Memory B cell (primary cell): ENCODE measurements around the gene ANKS1A.

Source experiments
- ATAC-seq: fragments of 150-1000 bp; cut with Tn5 transposase; 2 replicates; pipeline ENCODE4 v1.10.0; 2021; ENCODE audit warnings: low read depth, mild to moderate bottlenecking, moderate library complexity
- DNase-seq, 2 donors: peaks; one replicate each; pipeline ENCODE4 v3.0.0; 2022; ENCODE audit warnings: low spot score in 2 of 2
- H3K27ac Mint-ChIP-seq: one replicate; pipeline ENCODE4 v1.8.0; 2022; ENCODE audit warnings: mild to moderate bottlenecking, moderate library complexity, mixed read lengths
- H3K27me3 Mint-ChIP-seq: one replicate; pipeline ENCODE4 v1.8.0; 2022; ENCODE audit warnings: mixed read lengths
- H3K36me3 Mint-ChIP-seq: one replicate; pipeline ENCODE4 v1.8.0; 2022; ENCODE audit warnings: mild to moderate bottlenecking, mixed read lengths
- H3K4me1 Mint-ChIP-seq: one replicate; pipeline ENCODE4 v1.8.0; 2022; ENCODE audit warnings: mixed read lengths
- H3K4me3 Mint-ChIP-seq: one replicate; pipeline ENCODE4 v1.8.0; 2022; ENCODE audit warnings: mild to moderate bottlenecking, moderate library complexity, mixed read lengths
- H3K9me3 Mint-ChIP-seq: one replicate; pipeline ENCODE4 v1.8.0; 2022; ENCODE audit warnings: mixed read lengths

ANKS1A gene

DNA sequence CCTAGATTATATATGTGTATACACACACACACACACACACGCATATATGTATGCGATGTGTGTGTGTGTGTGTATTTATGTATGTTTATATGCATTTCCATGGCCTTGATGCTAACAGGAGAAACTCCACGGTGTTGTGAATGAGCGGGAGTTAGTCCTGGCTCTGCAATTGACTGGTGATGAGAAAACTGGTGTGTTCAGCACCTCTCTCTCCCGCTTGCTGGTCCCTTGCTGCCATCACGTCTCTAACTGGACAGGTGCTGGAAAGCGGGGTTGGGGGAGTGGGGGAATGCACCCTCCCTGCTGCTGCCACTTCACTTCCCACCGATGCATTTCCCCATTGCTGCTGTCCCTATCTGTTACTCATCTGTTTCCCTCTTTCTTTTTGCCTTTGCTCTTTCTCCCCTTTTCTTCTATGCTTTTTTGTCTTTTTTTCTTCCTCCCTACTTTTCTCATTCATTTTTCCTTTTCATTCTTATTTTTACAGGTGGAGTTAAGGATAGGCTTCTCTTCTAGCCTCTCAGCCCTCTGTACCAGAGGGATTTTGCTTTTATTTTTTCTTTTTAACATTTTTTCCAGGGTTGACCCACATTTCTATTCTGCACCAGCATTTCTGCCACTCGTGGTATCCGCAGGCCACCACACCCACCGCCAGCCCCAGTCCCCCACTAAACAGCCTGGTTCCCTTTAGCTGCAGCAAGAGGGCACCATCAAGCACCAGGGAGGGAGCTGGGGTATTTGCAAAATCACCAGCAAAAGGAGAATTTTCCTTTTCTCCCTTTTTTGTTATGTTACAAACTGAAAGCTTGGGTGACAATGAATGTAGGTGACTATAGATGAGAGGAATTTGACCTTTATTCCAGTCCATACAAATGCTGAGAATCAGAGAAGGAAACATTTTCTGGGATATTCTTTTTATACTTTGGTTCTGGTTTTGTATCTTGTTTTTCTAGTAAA, 136.5 kb downstream of the ANKS1A start:
- H3K4me3 Mint-ChIP-seq, result no peak overlapping the region
- peaks cover 10% of the 10 kb centered on the region for H3K36me3 Mint-ChIP-seq
- no peak overlapping the region for H3K27ac Mint-ChIP-seq
- no peak for ATAC-seq
- H3K27me3 Mint-ChIP-seq, result no peaks in the 10 kb centered on the region
- peaks cover 2% of the 10 kb centered on the region for H3K4me1 Mint-ChIP-seq
- no peaks in the 10 kb centered on the region for H3K9me3 Mint-ChIP-seq
- no peak for DNase-seq

DNA sequence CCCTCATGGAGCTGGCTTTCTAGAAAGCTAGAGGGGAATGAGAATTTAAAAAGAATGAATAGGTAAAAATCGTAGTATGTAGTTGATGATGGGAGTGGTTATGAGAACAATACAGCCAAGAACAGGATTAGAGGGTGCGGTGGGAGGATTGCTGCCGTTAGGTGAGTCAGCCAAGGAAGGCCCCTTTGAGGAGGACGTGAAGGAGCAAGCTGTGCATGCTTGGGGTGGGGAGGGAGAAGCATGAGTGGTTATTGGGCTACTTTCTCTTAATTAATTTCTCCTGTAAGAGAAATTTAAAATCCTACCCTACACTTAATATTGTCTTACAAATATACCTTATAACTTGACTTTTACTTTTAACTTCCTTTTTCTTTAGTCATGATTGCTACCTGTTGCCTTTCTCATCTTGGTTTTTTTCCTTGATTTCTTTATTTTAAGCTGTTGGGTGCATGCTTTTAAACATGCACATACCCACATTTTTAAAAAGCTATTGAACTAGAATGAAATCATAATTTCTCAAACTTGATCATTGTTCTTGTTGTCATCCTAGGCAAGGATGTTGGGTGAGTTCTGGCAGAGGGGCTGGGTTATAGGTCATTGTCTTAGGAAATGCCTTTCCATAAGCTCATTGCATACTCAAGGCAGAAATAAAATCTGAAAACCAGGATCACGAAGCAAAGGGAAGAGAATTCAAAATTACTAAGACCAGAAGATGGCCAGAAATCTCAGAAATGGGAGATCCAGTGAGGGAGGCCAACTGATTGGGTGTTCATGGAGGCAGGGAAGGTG, 137.6 kb downstream of the ANKS1A start:
- no peak for DNase-seq
- Mint-ChIP-seq H3K4me1 (peaks cover 4% of the 10 kb centered on the region), H3K9me3 (no peaks in the 10 kb centered on the region), H3K4me3 (no peak overlapping the region), H3K27ac (no peak overlapping the region), H3K36me3 (peaks cover 18% of the 10 kb centered on the region), H3K27me3 (no peaks in the 10 kb centered on the region)
- no peak for ATAC-seq

DNA sequence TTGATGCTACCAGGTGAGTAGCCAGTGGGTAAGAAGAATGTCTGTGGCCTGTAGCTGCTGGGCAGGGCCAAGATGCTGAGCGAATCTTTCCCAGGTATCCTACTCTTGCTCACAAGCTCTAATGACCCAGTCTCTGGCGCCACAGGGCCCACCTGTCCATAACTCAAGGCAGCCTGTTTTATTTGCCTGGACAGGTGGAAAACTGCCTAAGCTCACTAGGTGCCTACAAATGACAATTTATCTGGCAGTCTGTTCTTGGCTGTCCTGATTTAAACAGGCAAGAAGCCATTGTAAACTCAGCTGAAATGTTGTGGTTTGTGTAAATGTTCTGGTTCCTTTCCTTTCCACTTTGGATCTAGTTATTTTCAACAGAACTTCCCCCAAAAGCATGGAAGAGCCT, 138.8 kb downstream of the ANKS1A start:
- Mint-ChIP-seq H3K36me3 (peaks cover 20% of the 10 kb centered on the region), H3K4me3 (no peak overlapping the region), H3K9me3 (no peaks in the 10 kb centered on the region), H3K27me3 (no peaks in the 10 kb centered on the region), H3K4me1 (peaks cover 4% of the 10 kb centered on the region), H3K27ac (no peak overlapping the region)
- no peak for DNase-seq
- ATAC-seq, result no peak

DNA sequence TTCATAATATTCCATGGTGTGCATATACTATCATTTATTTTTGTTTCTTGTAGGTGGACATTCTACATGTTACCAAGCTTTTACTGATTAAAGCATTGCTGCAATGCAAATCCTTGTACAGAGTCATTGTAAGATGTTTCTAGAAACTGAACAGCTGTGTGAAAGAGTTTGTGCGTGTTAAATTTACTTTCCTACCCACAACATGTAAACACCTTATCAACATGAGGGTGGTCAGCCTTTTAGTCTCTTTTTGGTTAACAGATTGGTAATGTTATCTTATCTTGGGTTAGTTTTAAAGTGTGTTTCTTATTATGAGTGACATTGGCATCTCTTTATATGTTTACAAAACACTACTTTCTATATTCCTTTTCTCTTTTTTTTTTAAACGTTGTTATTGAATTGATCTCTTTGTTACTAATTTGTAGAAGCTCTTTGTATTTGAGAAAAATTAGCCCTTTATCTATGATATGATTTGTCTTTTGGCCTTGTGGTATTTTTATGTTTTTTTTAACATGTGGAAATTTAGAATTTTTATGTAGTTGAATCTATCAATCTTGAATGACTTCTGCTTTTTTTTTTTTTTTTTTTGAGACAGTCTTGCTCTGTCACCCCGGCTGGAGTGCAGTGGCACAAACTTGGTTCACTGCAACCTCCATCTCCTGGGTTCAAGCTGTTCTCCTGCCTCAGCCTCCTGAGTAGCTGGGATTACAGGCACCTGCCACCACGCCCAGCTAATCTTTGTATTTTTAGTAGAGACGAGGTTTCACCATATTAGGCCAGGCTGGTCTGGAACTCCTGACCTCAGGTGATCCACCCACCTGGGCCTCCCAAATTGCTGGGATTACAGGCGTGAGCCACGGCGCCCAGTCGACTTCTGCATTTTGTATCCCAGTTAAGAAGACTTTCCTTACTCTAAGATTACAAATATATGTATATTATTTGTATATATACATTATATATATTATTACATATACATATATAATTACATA, 140.0 kb downstream of the ANKS1A start:
- DNase-seq, result no peak
- Mint-ChIP-seq H3K4me1 (peaks cover 4% of the 10 kb centered on the region), H3K9me3 (no peaks in the 10 kb centered on the region), H3K4me3 (no peak overlapping the region), H3K27ac (no peak overlapping the region), H3K27me3 (no peaks in the 10 kb centered on the region), H3K36me3 (peaks cover 20% of the 10 kb centered on the region)
- no peak for ATAC-seq

DNA sequence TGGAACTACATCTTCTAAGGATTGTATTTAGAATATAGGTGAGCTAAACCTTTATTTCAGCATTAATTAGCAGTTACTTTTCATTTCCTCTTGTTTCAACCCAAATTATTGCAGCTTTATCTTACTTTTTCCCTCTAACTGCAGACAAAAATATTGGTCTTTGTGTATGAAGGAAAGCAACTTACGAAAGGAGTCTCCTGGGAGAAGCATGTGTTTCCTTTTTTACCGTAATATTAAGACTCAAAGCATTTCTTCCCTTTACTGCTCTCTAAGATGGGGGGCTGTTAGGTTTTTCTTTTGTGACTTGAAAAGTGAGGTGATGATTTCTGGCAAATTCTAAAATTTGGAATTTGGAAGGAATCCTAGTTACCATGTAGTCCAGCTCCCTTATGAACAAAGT, 141.0 kb downstream of the ANKS1A start:
- H3K27ac Mint-ChIP-seq, result no peak overlapping the region
- no peak for ATAC-seq
- H3K9me3 Mint-ChIP-seq, result no peaks in the 10 kb centered on the region
- H3K4me1 Mint-ChIP-seq, result peaks cover 2% of the 10 kb centered on the region
- H3K27me3 Mint-ChIP-seq, result no peaks in the 10 kb centered on the region
- DNase-seq, result no peak
- H3K4me3 Mint-ChIP-seq, result no peak overlapping the region
- H3K36me3 Mint-ChIP-seq, result peaks cover 23% of the 10 kb centered on the region

DNA sequence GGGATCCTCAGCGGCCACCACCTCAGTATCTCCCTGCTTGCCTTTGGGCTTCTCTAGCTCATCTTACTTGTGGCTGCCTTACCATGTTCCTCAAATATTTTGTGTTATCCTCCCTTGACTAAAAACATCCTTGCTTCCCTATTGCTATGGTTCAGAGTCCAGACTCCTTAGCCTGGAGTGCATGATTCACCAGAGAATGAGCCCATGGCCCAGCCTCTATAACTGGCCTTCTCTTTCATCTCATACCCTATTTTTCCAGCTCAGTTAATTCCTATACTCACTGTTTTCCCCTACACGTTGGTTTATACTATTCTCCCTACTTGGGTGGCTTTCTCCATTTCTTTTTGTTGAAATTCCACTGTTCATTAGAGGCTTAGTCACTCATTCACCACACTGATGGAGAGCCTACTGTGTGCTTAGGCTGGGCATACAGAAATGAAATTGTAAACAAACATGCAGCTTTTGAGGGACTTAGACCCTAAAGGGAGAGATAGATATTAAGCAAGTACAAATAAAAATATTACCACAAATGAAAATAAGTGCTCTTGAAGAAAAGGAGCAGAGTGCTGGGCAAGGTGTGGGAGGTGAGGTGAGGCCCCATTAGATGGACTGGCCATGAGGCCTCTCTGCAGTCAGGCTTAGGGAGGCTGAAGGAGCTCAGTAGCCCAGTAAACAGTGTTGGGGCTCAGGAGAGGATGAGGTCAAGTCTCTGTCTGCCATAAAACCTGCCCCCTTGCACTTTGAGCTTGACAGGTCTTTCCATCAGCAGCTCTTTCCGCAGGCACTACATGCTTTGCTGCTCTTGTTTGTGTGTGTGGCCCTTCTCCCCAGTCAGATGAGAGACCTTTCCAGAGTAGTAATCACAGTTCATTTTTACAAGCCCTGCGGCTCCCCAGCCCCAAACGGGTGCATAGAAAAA, 142.8 kb downstream of the ANKS1A start:
- H3K9me3 Mint-ChIP-seq, result no peaks in the 10 kb centered on the region
- no peaks in the 10 kb centered on the region for H3K27me3 Mint-ChIP-seq
- no peak overlapping the region for H3K4me3 Mint-ChIP-seq
- no peak for ATAC-seq
- H3K4me1 Mint-ChIP-seq, result peaks cover 2% of the 10 kb centered on the region
- peaks cover 15% of the 10 kb centered on the region for H3K36me3 Mint-ChIP-seq
- no peak for DNase-seq
- H3K27ac Mint-ChIP-seq, result no peak overlapping the region

DNA sequence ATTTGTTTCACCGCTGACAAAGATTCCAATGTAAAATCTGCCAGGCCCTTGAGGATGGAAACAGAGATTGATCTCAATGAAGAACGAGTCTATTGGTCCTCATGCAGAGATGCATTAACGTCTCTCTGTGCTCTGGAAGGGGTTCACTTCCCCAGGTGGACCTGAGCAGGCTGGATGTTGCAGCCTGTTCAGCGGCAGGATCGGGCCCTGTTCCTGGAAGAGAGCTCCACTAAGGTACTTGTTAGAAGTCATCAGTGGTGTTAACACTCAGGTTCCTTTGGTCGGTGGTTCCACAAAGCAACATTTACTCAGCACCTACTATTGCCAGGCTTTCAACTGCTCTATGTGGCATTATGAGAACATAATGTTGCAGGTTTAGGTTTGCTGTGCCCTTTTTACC, 144.6 kb downstream of the ANKS1A start:
- H3K27me3 Mint-ChIP-seq, result no peaks in the 10 kb centered on the region
- H3K4me3 Mint-ChIP-seq, result no peak overlapping the region
- H3K27ac Mint-ChIP-seq, result no peak overlapping the region
- H3K9me3 Mint-ChIP-seq, result no peaks in the 10 kb centered on the region
- DNase-seq (no peak), ATAC-seq (no peak)
- peaks cover 2% of the 10 kb centered on the region for H3K4me1 Mint-ChIP-seq
- H3K36me3 Mint-ChIP-seq, result peaks cover 17% of the 10 kb centered on the region

DNA sequence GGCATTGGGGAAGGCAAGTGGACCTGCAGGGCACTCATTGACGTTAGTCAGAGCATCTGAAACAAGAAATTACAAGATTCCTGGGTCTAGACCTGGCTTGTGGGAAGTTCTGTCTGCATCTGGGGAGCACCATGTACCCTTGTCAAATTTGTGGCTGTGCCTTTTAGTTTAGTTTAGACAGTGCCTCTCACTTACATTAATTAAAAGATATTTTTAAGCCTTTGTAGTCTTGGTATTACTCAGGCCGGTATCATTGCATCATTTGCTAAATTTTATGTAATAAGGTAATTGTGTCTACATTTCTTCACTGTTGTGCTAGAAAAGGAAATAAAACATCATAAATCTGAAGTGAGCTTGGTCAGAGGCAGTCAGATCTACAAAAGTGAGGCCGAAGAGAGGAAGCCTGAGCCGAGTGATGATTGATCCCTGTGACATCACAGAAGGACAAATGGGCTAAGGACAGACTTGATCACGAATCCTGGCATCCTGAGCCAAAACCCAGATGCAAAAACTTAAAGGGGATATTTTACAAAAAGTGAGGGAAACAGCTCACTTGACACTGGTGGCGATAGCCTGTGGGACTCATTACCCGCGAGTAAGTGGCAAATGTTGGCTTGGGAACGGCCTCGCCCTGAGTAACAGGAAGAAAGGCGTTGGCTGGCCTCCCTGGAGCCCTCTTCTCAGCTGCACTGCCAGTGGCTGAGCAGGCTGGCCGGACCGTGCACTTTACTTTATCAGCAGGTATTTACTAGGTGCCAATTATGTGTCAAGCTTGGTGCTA, 145.5 kb downstream of the ANKS1A start:
- DNase-seq, result no peak
- no peak for ATAC-seq
- Mint-ChIP-seq H3K9me3 (no peaks in the 10 kb centered on the region), H3K27ac (no peak overlapping the region), H3K4me3 (no peak overlapping the region), H3K27me3 (no peaks in the 10 kb centered on the region), H3K36me3 (peaks cover 17% of the 10 kb centered on the region), H3K4me1 (peaks cover 2% of the 10 kb centered on the region)

DNA sequence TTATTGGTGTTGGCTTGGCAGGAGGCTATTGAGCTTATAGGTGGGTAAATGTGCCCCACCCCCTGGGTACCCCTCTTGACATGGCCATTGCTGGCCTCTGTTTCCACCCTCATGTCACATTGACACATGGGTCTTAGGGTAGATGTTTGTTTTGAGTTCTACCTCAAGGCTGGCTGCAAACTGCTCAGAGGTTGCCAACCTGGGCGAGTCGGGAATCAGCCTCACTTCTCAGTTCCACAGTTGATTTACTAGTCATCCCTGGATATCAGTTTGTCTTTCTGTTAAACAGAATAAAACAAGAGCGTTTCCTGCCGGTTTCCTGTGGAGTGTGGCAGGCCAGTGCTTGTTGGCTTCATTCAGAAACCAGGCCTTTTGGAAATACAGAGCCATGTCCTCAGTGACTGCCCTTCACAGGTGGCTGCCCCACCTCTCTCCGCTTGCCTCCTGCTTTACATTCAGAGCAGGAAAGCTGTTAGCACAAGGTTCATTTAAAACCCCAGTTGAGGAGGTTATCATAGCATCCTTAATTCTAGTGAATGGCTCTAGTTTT, 146.5 kb downstream of the ANKS1A start:
- DNase-seq (no peak), ATAC-seq (no peak)
- no peaks in the 10 kb centered on the region for H3K27me3 Mint-ChIP-seq
- H3K36me3 Mint-ChIP-seq, result peaks cover 18% of the 10 kb centered on the region
- no peaks in the 10 kb centered on the region for H3K9me3 Mint-ChIP-seq
- no peak overlapping the region for H3K27ac Mint-ChIP-seq
- H3K4me1 Mint-ChIP-seq, result peaks cover 2% of the 10 kb centered on the region
- H3K4me3 Mint-ChIP-seq, result no peak overlapping the region

DNA sequence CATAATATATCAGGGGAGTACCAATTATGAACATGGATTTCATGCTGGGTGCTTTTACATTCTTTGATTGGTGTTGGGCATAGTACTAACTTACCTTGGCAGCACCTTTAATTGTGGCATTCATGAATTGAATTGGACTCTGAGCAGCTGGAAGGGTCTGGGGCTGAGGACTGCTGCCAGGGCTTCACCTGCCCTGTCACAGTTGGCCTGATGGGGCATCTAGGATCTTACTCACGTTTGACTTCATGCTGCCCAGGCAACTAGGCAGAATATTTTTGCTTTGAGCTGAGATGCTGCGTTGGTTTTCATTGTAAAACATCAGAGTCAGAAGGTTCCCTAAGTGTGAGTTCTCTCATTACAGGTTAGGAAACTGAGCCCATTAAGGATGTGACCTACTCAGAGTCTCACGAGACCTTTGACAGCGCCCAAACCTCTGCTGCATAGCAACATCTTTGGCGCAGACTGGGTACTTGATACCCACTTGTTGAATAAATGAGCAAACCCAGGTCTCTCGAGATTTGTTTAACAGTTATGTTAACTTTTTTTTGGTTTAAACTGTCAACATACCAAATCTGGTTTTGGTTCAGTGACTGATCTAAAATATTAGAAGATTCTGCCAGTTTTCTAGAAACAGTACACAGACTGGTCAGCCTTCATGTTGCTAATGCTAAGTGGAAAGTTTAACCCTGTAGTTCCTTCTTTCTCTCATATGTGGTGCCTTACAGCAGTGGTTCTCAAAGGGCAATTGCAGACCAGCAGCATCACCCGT, 147.2 kb downstream of the ANKS1A start:
- ATAC-seq (no peak), DNase-seq (no peak)
- peaks cover 2% of the 10 kb centered on the region for H3K4me1 Mint-ChIP-seq
- H3K4me3 Mint-ChIP-seq, result no peak overlapping the region
- H3K27me3 Mint-ChIP-seq, result no peaks in the 10 kb centered on the region
- no peaks in the 10 kb centered on the region for H3K9me3 Mint-ChIP-seq
- H3K27ac Mint-ChIP-seq, result no peak overlapping the region
- peaks cover 16% of the 10 kb centered on the region for H3K36me3 Mint-ChIP-seq

DNA sequence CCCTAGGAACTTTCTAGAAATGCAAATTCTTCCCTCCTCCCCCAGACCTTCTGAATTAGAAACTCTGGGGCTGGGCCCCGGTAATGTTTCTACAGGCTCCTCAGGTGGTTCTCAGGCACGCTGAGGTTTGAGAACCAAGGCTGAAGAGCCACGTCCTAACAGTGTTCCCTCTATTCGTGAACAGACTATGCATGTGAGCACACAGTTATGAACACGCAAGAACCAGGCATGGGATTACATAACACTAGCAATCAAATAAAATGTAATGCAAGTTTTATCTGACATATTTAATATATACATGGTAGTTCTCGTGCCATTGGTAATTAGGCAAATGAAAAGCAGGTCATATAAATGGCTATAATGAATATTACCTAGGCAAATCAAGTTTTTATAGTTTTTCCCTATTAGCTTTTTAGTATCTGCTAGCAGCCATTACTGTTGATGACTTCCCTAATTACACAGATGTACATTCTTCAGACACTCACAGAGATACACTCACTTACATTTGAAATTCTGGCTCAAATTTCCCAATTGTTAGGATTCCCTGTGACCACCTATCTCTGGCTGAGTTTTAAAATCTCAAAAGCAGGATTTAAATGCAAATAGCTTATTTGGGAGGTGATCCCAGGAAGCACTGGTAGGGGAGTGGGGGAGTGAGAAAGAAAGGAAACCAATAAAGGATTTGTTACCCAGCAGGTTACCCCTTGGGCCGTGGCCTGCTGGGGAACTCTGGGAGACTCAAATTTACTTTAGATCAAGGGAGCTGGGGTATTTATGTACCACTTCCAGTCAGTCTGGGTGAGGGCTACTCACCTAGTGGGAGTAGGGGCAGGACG, 148.0 kb downstream of the ANKS1A start:
- Mint-ChIP-seq H3K4me3 (no peak overlapping the region), H3K36me3 (peaks cover 17% of the 10 kb centered on the region), H3K9me3 (no peaks in the 10 kb centered on the region), H3K27ac (no peak overlapping the region), H3K4me1 (no peaks in the 10 kb centered on the region), H3K27me3 (no peaks in the 10 kb centered on the region)
- ATAC-seq (no peak), DNase-seq (no peak)
